ENCODE data around the gene FABP7.

Gene FABP7

GRCh38 chr6:122799140-122799745 is 19.7 kb downstream of the FABP7 start:
- no peak for DNase-seq

- no peak for DNase-seq
Measured at GRCh38 chr6:122799916-122800686, 20.6 kb downstream of the FABP7 start.

- DNase-seq = no peak
Measured at GRCh38 chr6:122800906-122801305, 21.4 kb downstream of the FABP7 start.

DNA sequence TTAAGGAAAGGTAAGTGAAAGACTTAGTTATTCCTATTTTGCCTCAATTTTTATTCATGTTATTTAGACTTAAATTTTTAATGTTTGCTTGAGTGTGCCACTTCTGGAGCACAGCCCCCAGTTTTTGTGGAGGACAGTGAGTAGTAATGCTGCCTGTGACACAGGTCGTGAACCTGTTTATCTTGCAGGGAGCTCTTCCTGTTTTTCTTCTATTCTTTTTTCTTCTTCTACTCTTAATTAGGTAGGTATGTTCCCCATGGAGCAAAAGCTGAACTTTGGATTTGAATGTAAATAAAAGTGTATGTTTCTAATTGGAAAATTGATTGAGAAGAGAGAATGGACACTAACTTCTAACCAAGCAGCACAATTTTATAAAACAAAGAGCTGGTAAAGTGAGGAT is 21.9 kb downstream of the FABP7 start:
- no peak for DNase-seq

DNA sequence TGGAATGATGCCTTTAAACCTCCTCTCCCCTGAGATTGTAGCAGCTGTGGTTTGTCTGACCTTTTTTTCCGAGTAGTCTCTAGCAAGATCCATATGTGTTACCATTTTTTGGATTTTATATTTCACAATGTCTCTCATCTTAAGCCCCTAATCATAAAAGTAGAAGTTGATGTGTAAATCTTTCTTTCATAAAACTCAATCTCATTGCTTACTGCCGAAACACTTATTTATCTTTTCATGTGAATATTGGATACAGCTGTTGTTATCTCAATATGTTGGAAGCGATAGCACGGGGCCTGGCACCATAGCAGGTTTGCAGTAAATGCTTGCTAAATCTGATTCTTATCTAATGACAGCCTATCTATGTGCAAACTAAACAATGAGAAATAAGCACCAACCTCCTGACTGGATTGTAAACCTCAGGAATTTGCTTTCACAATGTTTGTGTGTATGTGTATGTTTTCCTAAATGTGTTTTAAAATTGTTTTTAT is 23.7 kb downstream of the FABP7 start:
- no peak for DNase-seq

- DNase-seq = no peak
Measured at GRCh38 chr6:122804962-122805485, 25.5 kb downstream of the FABP7 start.

- DNase-seq = no peak
Measured at GRCh38 chr6:122806291-122806690, 26.8 kb downstream of the FABP7 start.

- DNase-seq = no peak
Measured at GRCh38 chr6:122808121-122808885, 28.8 kb downstream of the FABP7 start.

- DNase-seq = no peak
Measured at GRCh38 chr6:122809001-122809400, 29.5 kb downstream of the FABP7 start.

DNA sequence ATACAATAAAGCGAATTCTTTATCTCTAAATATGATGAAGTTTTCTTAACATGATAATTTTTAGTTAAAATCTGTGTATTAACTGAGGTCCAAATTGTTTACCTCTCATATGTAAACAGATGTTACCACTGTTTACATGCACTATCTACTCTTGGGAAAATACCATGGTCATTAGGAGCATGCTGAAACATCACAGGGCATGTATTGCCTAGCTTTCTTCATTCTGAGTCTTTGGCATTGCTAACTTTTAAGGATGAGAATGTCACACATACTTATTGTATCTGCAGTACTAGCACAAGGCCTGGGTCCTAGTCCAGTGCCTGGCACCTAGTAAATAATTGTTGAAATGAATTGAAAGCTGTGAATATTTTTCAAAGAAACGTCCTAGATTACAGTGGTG is 30.2 kb downstream of the FABP7 start:
- DNase-seq = no peak

DNA sequence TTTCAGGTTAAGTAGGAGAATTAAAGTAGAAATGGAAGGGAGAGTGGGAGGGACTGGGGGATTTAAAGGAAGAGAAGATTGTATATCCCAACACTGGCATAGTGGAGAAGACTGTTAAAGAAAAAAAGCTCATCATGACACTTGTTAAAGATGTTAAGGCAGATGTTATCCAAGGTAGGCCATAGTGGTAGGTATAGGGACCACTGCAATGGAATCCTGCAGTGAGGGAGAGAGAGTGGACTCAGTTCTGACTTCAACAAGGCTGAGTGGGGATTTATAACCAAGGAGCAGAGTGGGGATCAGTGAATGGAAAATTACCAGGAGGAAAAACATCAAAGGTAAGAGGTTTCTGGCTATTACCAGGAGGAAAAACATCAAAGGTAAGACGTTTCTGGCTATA is 30.7 kb downstream of the FABP7 start:
- DNase-seq = no peak

GRCh38 chr6:122817358-122817757 is 37.8 kb downstream of the FABP7 start:
- DNase-seq = no peak

DNA sequence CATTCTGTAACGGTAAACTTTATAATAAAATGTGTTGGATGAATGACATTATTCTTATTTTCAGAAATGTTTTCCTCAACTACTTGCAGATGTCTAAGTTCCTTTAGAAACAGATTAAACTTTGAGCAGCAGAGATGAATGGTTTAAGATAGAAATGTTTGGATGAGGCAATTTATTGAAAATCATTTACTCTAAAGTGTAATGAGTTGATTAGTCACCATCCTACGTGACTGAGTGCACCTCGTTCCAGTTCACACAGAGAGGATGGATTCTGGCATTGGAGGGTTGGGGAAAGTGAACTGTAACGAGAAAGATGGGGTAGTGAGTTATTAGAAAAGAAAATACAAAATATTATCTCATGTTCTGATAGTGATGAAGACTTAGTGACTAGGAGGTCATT is 38.2 kb downstream of the FABP7 start:
- DNase-seq = no peak

DNA sequence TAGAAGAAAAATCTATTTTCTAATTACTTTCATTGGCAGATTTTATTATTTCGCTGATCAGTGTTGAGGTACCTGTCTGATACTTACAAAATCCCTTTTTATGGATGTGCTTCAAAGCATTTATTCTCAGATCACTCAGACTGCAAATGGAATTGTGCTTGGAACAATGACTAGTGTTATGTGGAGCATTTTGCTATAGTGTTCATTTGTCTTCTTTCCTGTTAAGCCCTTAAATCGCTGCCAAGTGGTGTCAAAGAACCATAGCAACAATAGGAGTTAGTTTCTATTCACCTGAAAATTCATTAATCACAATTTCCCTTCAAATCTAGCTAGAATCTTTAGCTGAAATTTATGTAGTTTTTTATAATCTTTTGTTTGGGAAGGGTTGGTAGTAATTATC is 39.4 kb downstream of the FABP7 start:
- no peak for DNase-seq

- no peak for DNase-seq
Measured at GRCh38 chr6:122821095-122821494, 41.6 kb downstream of the FABP7 start.

GRCh38 chr6:122825163-122825562 is 45.6 kb downstream of the FABP7 start:
- no peak for DNase-seq

- DNase-seq = no peak
Measured at GRCh38 chr6:122829456-122829855, 49.9 kb downstream of the FABP7 start.

GRCh38 chr6:122831511-122831910 is 52.0 kb downstream of the FABP7 start:
- DNase-seq = no peak

- no peak for DNase-seq
Measured at GRCh38 chr6:122832459-122832858, 52.9 kb downstream of the FABP7 start.

DNA sequence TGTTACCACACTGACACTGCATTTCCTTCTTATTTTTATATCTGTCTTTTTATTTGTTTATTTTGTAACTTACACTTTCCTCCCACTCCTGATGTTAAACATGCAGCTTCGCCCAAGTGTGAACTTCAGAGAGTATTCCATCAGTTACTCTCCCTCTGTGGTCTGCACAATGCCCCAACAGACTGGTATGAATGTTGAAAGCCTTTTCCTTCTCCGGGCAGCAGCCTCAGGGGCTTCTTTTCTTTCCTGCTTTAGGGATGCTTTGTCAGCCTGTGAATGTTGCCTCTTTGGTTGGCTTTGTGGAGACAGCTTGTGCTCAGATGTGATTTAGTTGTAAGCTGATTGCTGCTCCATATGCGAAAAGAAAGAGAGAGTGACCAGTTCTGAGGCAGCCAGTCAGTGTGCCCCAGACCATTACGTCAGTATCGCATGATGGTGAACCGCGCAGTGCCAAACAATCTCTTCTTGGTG is 53.5 kb downstream of the FABP7 start:
- DNase-seq = no peak
